Left ventricle myocardium inferior (tissue), 1 donor: ENCODE measurements around the gene ESR2. TPM values are rescaled to one million over a fixed set of nuclear protein-coding genes. Genes with fewer than 3 reads are reported as not detected.

Experiments
- DNase-seq: peaks from one replicate; pipeline ENCODE4 v3.0.0-alpha.2; 2020
- H3K27ac ChIP-seq: fragments of 200-600 bp; replicated peaks from 2 replicates; pipeline ENCODE4 v1.8.0; 2021
- H3K27me3 ChIP-seq: fragments of 200-600 bp; 2 replicates; pipeline ENCODE4 v1.8.0; 2021; ENCODE audit warnings: low read depth
- H3K36me3 ChIP-seq: fragments of 200-600 bp; 2 replicates; pipeline ENCODE4 v1.8.0; 2021
- H3K4me1 ChIP-seq: fragments of 200-600 bp; 2 replicates; pipeline ENCODE4 v1.8.0; 2021
- H3K4me3 ChIP-seq: fragments of 200-600 bp; 2 replicates; pipeline ENCODE4 v1.8.0; 2021; ENCODE audit warnings: mild to moderate bottlenecking, moderate library complexity
- H3K9me3 ChIP-seq: fragments of 200-600 bp; replicated peaks from 2 replicates; pipeline ENCODE4 v1.8.0; 2021
- CTCF ChIP-seq: fragments of 200-600 bp; IDR thresholded peaks from 2 replicates; pipeline ENCODE4 v1.8.0; 2021; ENCODE audit warnings: antibody characterized with exemption, mild to moderate bottlenecking, borderline replicate concordance
- intact Hi-C: fragments of 100-400 bp; cut with micrococcal nuclease; formaldehyde crosslinking; loops from one replicate; pipeline ENCODE4 v1.11.0; 2022
- total RNA-seq: library from RNA; stranded (reverse); fragmentation: NEBNext Ultra II Directional; extraction: Animal tissue kit (Norgen Biotek cat#: 25700); gene quantifications from one replicate; pipeline ENCODE4 v1.2.1, GENCODE V29; 2021
- donor health status: DM: no; HTN: yes; CAD: no; lungs with severe emphysema.

The ESR2 gene
- total RNA-seq, 1 donor from 2014 or later, result 1.0 TPM

- no peak for DNase-seq
- intact Hi-C loops, result no loop called here
Observed at GRCh38 chr14:64202716-64203115, 91.5 kb downstream of the ESR2 start.

GRCh38 chr14:64201921-64202545 is 92.1 kb downstream of the ESR2 start:
- Histone ChIP-seq H3K27ac (peak overlapping the region; percentile 87), H3K36me3 (no peaks in the 10 kb centered on the region), H3K4me3 (no peak overlapping the region), H3K4me1 (peaks cover 62% of the 10 kb centered on the region), H3K27me3 (no peaks in the 10 kb centered on the region), H3K9me3 (no peaks in the 10 kb centered on the region)
- TF ChIP-seq CTCF, result no peak
- intact Hi-C loops, result no loop called here
- DNase-seq, result no peak

More at GRCh38 chr14:64202716-64203115, 91.5 kb downstream of the ESR2 start:
- Histone ChIP-seq H3K27me3 (no peaks in the 10 kb centered on the region), H3K4me3 (no peak overlapping the region), H3K36me3 (no peaks in the 10 kb centered on the region), H3K9me3 (no peaks in the 10 kb centered on the region), H3K27ac (peak overlapping the region; percentile 87), H3K4me1 (peaks cover 62% of the 10 kb centered on the region)
- no peak for TF ChIP-seq CTCF

- Histone ChIP-seq H3K4me1 (peaks cover 62% of the 10 kb centered on the region), H3K36me3 (no peaks in the 10 kb centered on the region), H3K27ac (peak overlapping the region; percentile 87), H3K4me3 (no peak overlapping the region), H3K9me3 (no peaks in the 10 kb centered on the region), H3K27me3 (no peaks in the 10 kb centered on the region)
- intact Hi-C loops, result no loop called here
- no peak for TF ChIP-seq CTCF
- no peak for DNase-seq
Observed at GRCh38 chr14:64201296-64201695, 92.9 kb downstream of the ESR2 start.

- Histone ChIP-seq H3K4me3 (peak overlapping the region; percentile 2), H3K4me1 (peaks cover 68% of the 10 kb centered on the region), H3K27me3 (no peaks in the 10 kb centered on the region), H3K27ac (peak overlapping the region; percentile 87), H3K36me3 (no peaks in the 10 kb centered on the region), H3K9me3 (no peaks in the 10 kb centered on the region)
- intact Hi-C loops, result no loop called here
- no peak for TF ChIP-seq CTCF
- DNase-seq, result peak; percentile 70
Observed at GRCh38 chr14:64200170-64200569, 94.0 kb downstream of the ESR2 start.

- intact Hi-C loops, result no loop called here
- DNase-seq, result no peak
- H3K27ac ChIP-seq, result peak overlapping the region; percentile 87
Observed at GRCh38 chr14:64198486-64198885, 95.7 kb downstream of the ESR2 start.

More at GRCh38 chr14:64198486-64198885, 95.7 kb downstream of the ESR2 start:
- Histone ChIP-seq H3K36me3 (no peaks in the 10 kb centered on the region), H3K4me1 (peaks cover 84% of the 10 kb centered on the region), H3K4me3 (peak overlapping the region; percentile 61), H3K9me3 (no peaks in the 10 kb centered on the region), H3K27me3 (no peaks in the 10 kb centered on the region)
- no peak for TF ChIP-seq CTCF
